ENCODE results near the gene DISC1. TPM values are rescaled to one million over a fixed set of nuclear protein-coding genes. Genes with fewer than 3 reads are reported as not detected.
"Not testable (repeated sequence)": the region's sequence is repeated elsewhere in the genome, so short reads cannot be mapped to it uniquely, and the experiment has no call there.

Gene DISC1
- total RNA-seq, 1 donor from 2014 or later: 3.5 TPM

DNA sequence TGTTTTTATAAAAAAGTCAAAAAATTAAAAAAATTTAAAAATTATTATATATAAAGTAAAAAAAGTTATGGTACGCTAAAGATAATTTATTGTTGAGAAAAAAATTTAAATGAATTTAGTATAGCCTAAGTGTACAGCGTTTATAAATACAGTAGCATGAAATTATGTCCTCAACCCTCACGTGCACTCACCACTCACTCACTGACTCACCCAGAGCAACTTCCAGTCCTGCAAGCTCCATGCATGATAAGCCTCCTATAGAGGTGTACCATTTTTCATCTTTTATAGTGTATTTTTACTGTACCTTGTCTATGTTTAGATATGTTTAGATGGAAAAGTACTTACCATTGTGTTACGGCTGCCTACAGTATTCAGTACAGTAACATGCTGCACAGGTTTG, 5.1 kb downstream of the DISC1 start:
- no peak for TF ChIP-seq CTCF (IDR thresholded peaks at IDR 0.05; ENCODE audit: borderline replicate concordance)
- Histone ChIP-seq H3K27me3 (ENCODE audit: low read depth) (no peaks in the 10 kb centered on the region), H3K36me3 (no peaks in the 10 kb centered on the region), H3K4me3 (no peak overlapping the region), H3K27ac (replicated peaks) (no peak overlapping the region), H3K9me3 (replicated peaks) (no peaks in the 10 kb centered on the region), H3K4me1 (peaks cover 40% of the 10 kb centered on the region)
- intact Hi-C loops (cut with micrococcal nuclease): no loop called here
- no peak for DNase-seq

DNA sequence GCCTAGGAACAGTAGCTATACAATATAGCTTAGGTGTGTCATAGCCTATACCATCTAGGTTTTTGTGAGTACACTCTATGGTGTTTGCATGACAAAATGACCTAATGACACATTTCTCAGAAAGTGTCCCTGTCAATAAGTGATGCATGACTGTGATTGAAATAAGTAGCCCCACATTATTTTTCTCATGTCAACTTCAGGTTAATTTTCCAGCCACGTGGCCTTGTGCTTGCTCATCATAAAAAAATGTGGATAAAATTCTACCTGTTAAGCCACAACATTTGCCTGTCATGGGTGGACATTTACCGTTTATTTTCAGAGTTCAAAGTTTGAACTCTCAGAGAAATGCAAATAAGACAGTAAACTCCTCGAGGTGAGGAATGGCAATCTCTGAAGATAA, 5.5 kb downstream of the DISC1 start:
- Histone ChIP-seq H3K36me3 (no peaks in the 10 kb centered on the region), H3K27ac (replicated peaks) (no peak overlapping the region), H3K27me3 (ENCODE audit: low read depth) (no peaks in the 10 kb centered on the region), H3K9me3 (replicated peaks) (no peaks in the 10 kb centered on the region), H3K4me3 (no peak overlapping the region), H3K4me1 (peaks cover 36% of the 10 kb centered on the region)
- TF ChIP-seq CTCF (IDR thresholded peaks at IDR 0.05; ENCODE audit: borderline replicate concordance): no peak
- intact Hi-C loops (cut with micrococcal nuclease): no loop called here
- DNase-seq: no peak

- intact Hi-C loops (cut with micrococcal nuclease): no loop called here
- H3K27ac ChIP-seq (replicated peaks): no peak overlapping the region
- no peak for TF ChIP-seq CTCF (IDR thresholded peaks at IDR 0.05; ENCODE audit: borderline replicate concordance)
- no peaks in the 10 kb centered on the region for H3K36me3 ChIP-seq
- H3K9me3 ChIP-seq (replicated peaks): no peaks in the 10 kb centered on the region
- no peak for DNase-seq
- H3K27me3 ChIP-seq (ENCODE audit: low read depth): no peaks in the 10 kb centered on the region
- peaks cover 12% of the 10 kb centered on the region for H3K4me1 ChIP-seq
- H3K4me3 ChIP-seq: no peak overlapping the region
Measured at GRCh38 chr1:231634323-231635013, 7.9 kb downstream of the DISC1 start.

GRCh38 chr1:231636157-231636556, 9.6 kb downstream of the DISC1 start:
- Histone ChIP-seq H3K36me3 (no peaks in the 10 kb centered on the region), H3K4me1 (peaks cover 6% of the 10 kb centered on the region), H3K9me3 (replicated peaks) (no peaks in the 10 kb centered on the region), H3K27ac (replicated peaks) (peak overlapping the region; percentile 8), H3K27me3 (ENCODE audit: low read depth) (no peaks in the 10 kb centered on the region), H3K4me3 (no peak overlapping the region)
- no peak for TF ChIP-seq CTCF (IDR thresholded peaks at IDR 0.05; ENCODE audit: borderline replicate concordance)
- intact Hi-C loops (cut with micrococcal nuclease): no loop called here
- no peak for DNase-seq

DNA sequence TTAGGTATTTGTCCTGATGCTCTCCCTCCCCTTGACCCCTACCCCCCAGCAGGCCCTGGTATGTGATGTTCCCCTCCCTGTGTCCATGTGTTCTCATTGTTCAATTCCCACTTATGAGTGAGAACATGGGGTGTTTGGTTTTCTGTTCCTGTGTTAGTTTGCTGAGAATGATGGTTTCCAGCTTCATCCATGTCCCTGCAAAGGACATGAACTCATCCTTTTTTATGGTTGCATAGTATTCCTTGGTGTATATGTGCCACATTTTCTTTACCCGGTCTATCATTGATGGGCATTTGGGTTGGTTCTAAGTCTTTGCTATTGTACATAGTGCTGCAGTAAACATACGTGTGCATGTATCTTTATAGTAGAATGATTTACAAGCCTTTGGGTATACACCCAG, 10.3 kb downstream of the DISC1 start:
- intact Hi-C loops (cut with micrococcal nuclease): not testable (repeated sequence)

DNA sequence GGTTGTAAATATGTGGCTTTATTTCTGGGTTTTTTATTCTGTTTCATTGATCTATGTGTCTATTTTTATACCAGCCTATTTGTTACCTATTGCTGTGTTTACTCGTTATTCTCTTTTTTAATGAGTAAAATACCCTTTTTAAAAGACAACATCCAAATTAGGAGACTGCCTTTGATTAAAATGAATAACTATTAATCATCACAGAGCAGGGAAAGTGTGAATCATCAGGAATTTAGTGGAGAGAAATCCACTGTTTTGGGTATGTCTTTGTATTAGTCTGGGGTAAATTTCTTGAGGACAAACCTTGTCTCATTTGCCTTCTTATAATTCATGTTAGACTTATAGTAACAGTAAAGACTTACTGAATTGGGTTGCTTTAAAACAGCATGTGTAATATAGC, 12.1 kb downstream of the DISC1 start:
- TF ChIP-seq CTCF (IDR thresholded peaks at IDR 0.05; ENCODE audit: borderline replicate concordance): no peak
- no peaks in the 10 kb centered on the region for H3K9me3 ChIP-seq (replicated peaks)
- H3K4me1 ChIP-seq: peaks cover 19% of the 10 kb centered on the region
- H3K27me3 ChIP-seq (ENCODE audit: low read depth): no peaks in the 10 kb centered on the region
- no peak for DNase-seq
- intact Hi-C loops (cut with micrococcal nuclease): no loop called here
- H3K4me3 ChIP-seq: no peak overlapping the region
- no peak overlapping the region for H3K27ac ChIP-seq (replicated peaks)
- no peaks in the 10 kb centered on the region for H3K36me3 ChIP-seq

More for the DNA sequence above, 10.3 kb downstream of the DISC1 start:
- not testable (repeated sequence) for DNase-seq; H3K4me3 ChIP-seq; H3K27ac ChIP-seq (replicated peaks); H3K9me3 ChIP-seq (replicated peaks); H3K27me3 ChIP-seq (ENCODE audit: low read depth); H3K4me1 ChIP-seq; H3K36me3 ChIP-seq
